GM10847 (cell line): ENCODE results near the gene CD99L2.

Source experiments
- POLR2A ChIP-seq: IDR thresholded peaks from 2 replicates; pipeline ENCODE4 v1.6.1; 2011; ENCODE audit not compliant: insufficient read length; ENCODE audit errors: extremely low read depth

The CD99L2 gene

GRCh38 chrX:150777328-150777992 is 121.0 kb downstream of the CD99L2 start:
- no peak for TF ChIP-seq POLR2A

- TF ChIP-seq POLR2A: no peak
Measured at GRCh38 chrX:150775569-150776350, 122.7 kb downstream of the CD99L2 start.

GRCh38 chrX:150774798-150775568 is 123.5 kb downstream of the CD99L2 start:
- no peak for TF ChIP-seq POLR2A

- no peak for TF ChIP-seq POLR2A
Measured at GRCh38 chrX:150773634-150774033, 124.8 kb downstream of the CD99L2 start.

- no peak for TF ChIP-seq POLR2A
Measured at GRCh38 chrX:150773117-150773516, 125.4 kb downstream of the CD99L2 start.

- TF ChIP-seq POLR2A: no peak
Measured at GRCh38 chrX:150772150-150772970, 126.1 kb downstream of the CD99L2 start.

- TF ChIP-seq POLR2A: no peak
Measured at GRCh38 chrX:150771116-150771515, 127.4 kb downstream of the CD99L2 start.

- no peak for TF ChIP-seq POLR2A
Measured at GRCh38 chrX:150770623-150771022, 127.8 kb downstream of the CD99L2 start.

GRCh38 chrX:150769408-150769807 is 129.1 kb downstream of the CD99L2 start:
- no peak for TF ChIP-seq POLR2A

- TF ChIP-seq POLR2A: no peak
Measured at GRCh38 chrX:150768580-150769190, 129.8 kb downstream of the CD99L2 start.

- no peak for TF ChIP-seq POLR2A
Measured at GRCh38 chrX:150768132-150768485, 130.4 kb downstream of the CD99L2 start.

GRCh38 chrX:150767475-150768131 is 130.9 kb downstream of the CD99L2 start:
- no peak for TF ChIP-seq POLR2A

- no peak for TF ChIP-seq POLR2A
Measured at GRCh38 chrX:150767045-150767395, 131.4 kb downstream of the CD99L2 start.

- no peak for TF ChIP-seq POLR2A
Measured at GRCh38 chrX:150766351-150767044, 132.0 kb downstream of the CD99L2 start.

- TF ChIP-seq POLR2A: no peak
Measured at GRCh38 chrX:150765782-150766350, 132.6 kb downstream of the CD99L2 start.
